GM21526 (cell line): Measurements from ENCODE around the gene TUSC2.
A peak's percentile ranks its signal among the peaks of the same experiment; 100 is the strongest.

Experiments
- ATAC-seq: cut with Tn5 transposase; IDR thresholded peaks from one replicate; pipeline ENCODE4 v1.9.1; 2021; ENCODE audit warnings: moderate library complexity; ENCODE audit not compliant: unreplicated experiment, low FRiP score

The TUSC2 gene

DNA sequence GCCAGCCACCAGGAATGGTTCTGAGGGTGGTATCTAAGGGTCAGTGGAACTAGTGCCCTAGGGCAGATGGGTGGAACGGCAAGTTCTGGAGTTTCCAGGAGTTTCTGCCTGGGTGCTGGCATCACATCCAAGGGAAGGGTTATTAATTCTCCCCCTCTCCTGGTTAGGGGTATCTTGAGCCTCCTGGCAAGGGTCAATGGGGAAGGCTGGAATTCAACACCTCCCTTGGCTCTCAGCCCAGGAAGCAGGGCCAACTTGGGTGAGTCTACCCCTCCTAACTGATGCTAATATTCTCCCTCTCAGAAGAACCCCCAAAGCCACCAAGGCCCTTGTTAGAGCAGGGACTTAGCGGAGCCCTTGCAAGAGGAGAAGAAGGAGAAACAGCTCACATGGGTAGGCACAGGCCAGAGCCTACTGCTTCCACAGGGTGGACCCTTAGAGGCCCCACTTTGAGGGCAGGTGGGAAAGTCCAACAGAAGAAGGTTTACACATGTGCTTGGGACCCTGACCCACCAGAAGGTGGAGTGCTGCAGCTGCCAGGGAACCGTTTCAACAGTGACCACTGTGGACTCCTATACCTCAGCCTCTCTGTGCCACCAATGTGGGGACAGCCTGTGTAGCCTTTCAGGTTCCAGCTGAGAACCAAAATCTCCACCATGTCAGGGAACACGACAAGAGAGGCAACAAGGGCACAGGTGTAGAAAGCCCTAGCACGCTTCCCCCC lies 28.0 kb upstream of the TUSC2 start:
- no peak for ATAC-seq

- ATAC-seq, result no peak
These were observed 26.8 kb upstream of the TUSC2 start for GRCh38 chr3:50354850-50355249.

DNA sequence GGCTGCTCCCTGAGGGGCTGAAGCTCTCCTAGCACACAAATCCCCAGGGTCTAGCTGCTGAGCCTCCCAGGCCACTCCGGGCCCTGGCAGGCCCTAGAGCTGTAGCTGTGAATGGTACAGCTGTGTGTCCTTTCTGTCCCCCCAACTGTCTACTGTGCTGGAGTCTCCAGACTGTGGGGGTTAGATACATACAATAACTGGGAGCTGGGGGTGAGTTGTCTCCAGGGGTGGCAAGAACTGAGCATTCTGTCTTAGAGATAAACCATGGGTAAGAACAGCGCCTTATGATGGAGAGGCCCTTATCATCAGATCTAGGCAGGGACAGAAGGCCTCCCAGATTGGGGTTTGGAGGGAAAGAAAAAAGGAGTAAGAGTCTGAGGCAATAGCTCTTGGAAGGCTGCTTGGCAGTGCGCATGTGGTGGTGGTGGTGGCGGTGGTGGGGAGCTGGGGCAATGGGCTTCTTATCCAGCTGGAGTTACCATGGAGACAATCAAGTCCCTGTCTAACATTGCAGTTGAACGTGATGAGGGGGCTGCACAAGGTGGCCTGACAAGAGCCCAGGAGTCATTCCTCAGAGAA lies 26.3 kb upstream of the TUSC2 start:
- no peak for ATAC-seq

GRCh38 chr3:50353245-50354004 lies 25.4 kb upstream of the TUSC2 start:
- no peak for ATAC-seq

DNA sequence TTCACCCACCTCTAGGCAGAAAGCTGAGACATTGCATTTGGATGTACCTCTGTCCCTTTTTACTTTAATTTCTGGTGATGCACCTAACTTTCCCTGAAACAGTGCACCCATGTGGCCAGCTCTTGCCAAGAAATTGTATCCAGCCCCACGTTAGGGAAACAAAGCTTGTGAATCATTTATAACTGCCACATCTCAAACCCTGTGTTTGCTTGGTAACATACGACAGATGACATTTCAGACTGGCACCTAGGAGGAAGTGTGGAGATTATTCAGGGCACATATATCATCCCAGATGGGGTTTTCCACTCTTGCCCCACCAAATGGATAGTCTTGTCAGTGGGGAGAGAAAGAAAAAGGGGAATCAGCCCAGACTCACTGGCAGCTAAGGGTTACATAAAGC lies 24.8 kb upstream of the TUSC2 start:
- ATAC-seq, result no peak

DNA sequence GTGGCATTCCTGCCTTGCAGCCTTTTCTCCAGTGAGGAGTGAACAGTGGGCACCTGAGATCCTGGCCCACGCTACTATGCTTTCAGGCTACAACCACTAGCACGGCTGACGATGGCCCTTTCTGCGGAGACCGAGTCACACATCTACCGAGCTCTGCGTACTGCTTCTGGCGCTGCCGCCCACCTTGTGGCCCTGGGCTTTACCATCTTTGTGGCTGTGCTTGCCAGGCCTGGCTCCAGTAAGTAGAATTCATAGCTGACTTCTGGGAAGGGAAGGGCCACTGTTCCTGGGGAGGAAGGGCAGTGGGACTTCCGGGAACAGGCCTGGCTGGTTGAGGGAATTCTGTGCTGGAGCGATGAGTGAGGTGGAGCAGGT lies 23.3 kb upstream of the TUSC2 start:
- no peak for ATAC-seq

GRCh38 chr3:50350527-50351322 lies 22.7 kb upstream of the TUSC2 start, which contains the start of the genes CYB561D2 and NPRL2:
Gene CYB561D2 (plus strand): TSS chr3:50350862. CDS start chr3:50351434, 572 bp downstream.
Gene NPRL2 (minus strand): TSS chr3:50350775. CDS start chr3:50350652, 123 bp downstream.
- peak; percentile 78 for ATAC-seq

DNA sequence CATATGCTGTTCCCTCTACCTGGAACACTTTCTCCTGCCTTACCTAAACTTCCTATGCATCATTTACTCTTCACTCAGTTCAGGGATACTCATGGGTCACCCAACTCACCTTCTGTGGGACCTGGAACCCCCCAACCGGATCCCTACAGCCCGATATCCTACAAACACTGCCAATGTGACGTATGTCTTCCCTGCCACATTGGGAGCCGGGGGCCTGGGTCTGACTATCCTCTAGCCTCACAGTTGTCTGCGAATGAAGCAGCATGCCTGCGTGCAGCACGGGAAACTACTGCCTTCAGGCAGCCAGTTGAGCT lies 22.1 kb upstream of the TUSC2 start:
- ATAC-seq, result no peak

DNA sequence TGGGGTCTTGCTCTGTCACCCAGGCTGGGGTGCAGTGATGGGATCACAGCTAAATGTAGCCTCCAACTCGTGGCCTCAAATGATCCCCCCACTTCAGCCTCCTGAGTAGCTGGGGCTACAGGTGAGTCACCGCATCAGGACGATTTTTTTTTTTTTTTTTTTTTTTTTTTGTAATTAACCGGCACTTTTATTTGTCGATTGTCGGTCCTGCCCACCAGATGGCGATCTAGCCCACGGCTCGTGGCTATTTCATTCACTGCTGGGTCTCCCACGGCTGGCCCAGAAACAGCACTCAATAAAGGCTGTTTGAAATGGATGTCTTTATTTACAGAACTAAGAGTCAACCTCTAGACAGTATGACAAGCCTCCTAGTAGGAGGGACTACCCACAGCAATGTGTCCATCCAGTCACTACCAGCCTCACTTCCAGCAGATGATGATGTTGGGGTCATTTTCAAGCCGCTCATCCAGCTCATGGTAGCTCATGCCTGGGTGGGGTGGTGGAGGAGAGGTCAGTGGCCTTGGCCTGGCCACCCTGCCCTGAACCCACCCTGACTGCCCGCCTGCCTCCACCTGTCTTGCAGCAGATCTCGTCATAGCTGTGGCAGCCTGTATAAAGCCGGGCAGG lies 19.3 kb upstream of the TUSC2 start:
- no peak for ATAC-seq

GRCh38 chr3:50345586-50346234 lies 17.7 kb upstream of the TUSC2 start, which contains the start of gene ZMYND10:
Gene ZMYND10 (minus strand): TSS chr3:50345732. CDS start chr3:50345579, 153 bp downstream.
- no peak for ATAC-seq

DNA sequence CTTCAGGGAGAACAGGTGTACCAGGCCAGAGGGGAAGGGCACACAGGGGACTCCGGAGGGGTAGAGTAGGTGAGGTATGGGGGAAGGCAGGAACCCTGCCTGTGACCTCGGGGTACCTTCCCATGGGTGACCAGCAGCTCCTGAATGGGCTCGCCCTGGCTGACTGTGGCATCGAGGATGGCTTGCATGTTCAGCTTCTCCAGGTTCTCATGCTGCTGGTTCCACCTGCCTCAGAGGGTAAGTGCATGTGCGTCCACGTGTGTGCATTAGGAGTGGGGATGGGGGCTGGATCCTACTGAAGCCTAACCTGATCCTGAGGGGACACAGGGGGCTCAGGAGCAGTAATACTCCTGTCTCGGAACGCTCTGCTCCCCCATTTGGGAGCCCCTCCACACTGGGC lies 17.0 kb upstream of the TUSC2 start:
- no peak for ATAC-seq

DNA sequence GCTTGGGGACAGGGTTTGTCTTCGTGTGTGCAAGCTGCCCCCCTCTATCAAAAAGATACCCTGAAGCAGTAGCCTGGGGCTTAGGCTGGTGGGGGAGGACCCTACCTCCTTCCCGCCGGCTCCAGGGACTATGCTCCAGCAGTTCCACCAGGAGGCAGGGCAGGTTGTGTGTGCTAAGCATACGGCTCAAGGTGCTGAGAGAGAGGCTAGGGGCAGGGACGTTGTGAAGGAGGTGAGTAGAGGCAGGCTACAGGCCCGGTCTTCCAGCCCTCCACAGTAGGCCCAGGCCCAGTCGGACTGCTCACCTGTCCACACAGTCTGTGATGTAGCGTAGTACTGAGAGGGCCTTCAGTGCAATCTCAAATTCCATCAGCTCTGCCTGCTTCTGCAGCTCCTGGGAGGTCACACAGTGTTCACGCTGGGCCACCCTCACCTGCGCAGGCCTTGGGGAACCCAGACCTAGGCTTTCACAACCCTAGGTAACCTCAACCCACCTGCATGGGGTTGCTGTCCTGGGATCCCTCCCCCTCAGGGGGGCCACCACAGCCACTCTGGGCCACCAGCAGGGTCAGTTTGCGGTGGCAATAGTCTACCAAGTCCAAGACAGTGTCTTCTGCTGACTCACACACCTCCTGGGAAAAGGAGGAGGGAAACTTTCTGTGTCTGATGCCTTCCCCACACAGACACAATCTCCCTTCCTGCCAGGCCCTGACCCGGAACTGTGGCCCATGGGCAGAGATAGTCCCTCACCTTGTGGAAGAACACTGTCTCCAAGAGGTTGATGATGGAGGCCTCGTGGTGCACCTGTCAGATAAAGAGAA lies 15.0 kb upstream of the TUSC2 start:
- no peak for ATAC-seq

- ATAC-seq, result no peak
These were observed 14.1 kb upstream of the TUSC2 start for GRCh38 chr3:50341996-50342650.

DNA sequence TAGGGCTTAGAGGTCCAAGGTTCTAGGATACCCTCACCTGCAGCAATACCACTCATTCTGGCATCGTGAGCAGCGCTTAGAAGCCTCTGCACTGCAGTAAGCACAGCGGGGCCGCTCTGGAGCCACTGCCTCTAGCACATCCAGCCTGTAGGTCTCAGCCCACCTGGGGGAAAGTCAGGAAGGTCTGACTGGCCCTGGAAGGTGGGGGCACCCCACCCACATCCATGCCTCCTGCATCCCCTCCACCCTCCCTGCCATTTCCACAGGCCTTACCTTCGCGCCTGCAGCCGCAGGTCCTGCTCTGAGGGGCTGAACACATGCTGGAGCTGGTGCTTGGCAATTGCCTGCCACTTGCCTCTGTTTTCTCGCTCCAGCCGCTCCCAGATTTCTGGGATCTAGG lies 13.5 kb upstream of the TUSC2 start:
- no peak for ATAC-seq

DNA sequence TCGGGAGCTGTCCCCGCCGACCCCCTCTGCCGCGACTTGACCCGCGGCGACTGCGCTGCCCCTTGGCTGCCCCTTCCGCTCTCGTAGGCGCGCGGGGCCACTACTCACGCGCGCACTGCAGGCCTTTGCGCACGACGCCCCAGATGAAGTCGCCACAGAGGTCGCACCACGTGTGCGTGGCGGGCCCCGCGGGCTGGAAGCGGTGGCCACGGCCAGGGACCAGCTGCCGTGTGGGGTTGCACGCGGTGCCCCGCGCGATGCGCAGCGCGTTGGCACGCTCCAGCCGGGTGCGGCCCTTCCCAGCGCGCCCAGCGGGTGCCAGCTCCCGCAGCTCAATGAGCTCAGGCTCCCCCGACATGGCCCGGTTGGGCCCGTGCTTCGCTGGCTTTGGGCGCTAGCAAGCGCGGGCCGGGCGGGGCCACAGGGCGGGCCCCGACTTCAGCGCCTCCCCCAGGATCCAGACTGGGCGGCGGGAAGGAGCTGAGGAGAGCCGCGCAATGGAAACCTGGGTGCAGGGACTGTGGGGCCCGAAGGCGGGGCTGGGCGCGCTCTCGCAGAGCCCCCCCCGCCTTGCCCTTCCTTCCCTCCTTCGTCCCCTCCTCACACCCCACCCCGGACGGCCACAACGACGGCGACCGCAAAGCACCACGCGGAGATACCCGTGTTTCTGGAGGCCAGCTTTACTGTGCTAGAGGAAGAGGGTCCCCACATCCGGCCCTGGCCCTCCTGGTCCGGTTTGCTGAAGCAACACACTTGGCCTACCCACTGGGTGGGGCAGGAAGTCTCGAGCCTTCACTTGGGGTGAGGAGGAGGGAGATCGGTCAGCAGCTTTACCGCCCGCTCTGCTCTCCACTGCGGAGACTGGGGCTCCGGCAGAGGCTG lies 12.7 kb upstream of the TUSC2 start, which contains the start of gene RASSF1:
RASSF1 (minus strand) TSS at position 389 of the 882 bp plus-strand sequence; CDS start at position 358, 31 bp downstream.
- ATAC-seq, result no peak

DNA sequence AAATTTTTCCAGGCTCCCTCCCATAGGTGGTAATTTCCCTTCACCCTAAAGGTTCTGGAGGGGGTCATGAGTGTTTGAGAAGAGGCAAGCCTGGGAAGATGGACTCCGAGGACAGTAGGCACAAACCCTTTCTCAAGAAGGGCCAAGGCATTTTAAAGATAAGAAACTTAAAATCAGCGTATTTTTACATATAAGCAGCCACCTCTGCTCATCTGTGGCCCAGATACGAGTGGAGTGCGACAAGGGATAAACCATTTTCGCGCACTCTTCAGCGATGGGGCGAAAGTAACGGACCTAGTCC lies 12.1 kb upstream of the TUSC2 start:
- no peak for ATAC-seq

- ATAC-seq, result no peak
These were observed 11.6 kb upstream of the TUSC2 start for GRCh38 chr3:50339485-50340146.
